KOPT-K1 (cell line): ENCODE results near the gene MIS12.

Experiments used
- H3K27ac ChIP-seq: fragments of 200-600 bp; sonication (generic); 2 replicates; pipeline ENCODE4 v1.5.1; 2016; ENCODE audit warnings: antibody characterized with exemption, mild to moderate bottlenecking, low read depth, low read length; ENCODE audit not compliant: poor library complexity, severe bottlenecking
- H3K36me3 ChIP-seq: fragments of 200-600 bp; sonication (generic); 2 replicates; pipeline ENCODE4 v1.5.1; 2017; ENCODE audit warnings: antibody characterized with exemption, mild to moderate bottlenecking, low read length, moderate library complexity; ENCODE audit not compliant: insufficient read depth
- H3K9me3 ChIP-seq: fragments of 200-600 bp; sonication (generic); 2 replicates; pipeline ENCODE4 v1.5.1; 2017; ENCODE audit warnings: antibody characterized with exemption, low read length, mild to moderate bottlenecking; ENCODE audit not compliant: insufficient read depth, poor library complexity, severe bottlenecking

The MIS12 gene

DNA sequence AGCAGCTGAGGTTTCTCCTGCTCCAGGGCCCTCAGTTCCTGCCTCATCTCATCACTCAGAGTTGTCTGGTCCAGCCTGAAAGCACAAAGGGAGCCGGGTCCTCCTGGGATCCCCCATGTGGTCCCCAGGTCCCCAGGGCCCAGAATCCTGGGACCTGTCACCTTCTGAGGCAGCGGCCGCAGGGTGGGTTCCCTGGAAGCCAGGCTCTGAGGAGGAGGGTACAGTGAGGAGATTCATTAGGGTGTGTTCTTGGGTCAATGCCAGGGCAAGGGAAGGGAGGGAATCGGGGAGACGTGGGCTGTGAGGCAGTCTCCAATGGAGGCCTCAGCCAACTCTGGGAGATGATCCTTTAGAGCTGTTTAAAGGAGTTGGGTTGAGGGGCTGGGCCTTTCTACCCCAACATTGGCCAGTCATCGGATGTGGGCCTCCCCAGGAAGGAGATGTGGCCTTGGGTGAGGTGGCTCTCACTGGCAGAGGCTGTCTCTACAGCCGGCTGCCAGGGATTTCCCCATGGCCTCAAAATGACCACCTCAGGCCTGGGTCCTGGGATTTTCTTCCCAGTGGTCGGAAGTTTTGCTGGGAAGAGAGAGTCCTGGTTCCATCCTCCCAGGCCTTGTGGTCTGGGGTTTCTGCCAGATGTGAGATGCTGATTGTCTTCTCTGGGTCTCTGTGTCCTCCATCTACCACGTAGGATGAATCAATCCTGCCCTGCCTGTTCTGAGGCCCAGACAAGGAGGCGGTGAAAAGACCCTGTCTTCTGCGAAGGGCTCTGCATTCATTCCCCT lies 50.7 kb downstream of the MIS12 start:
- no peak overlapping the region for H3K27ac ChIP-seq
- H3K36me3 ChIP-seq: no peaks in the 10 kb centered on the region
- no peaks in the 10 kb centered on the region for H3K9me3 ChIP-seq

DNA sequence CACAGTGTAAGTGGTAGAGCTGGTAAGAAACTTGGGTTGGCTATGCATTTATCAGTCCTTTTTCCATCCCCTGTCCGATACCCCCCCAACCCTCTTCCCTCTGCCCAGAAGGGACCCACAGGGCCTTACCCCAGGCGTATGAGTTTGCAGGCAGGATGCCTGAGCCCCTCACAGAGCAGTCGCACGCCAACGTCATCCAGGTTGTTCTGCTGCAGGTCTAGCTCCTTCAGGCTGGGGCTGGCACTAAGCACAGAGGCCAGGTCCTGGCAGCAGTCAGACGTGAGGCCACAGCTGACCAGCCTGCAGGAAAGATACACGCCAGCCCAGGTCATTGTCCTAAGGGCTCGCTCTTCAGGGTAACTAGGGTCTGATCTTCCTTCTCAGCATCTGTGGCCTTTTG lies 52.9 kb downstream of the MIS12 start:
- Histone ChIP-seq H3K27ac (no peak overlapping the region), H3K9me3 (no peaks in the 10 kb centered on the region), H3K36me3 (no peaks in the 10 kb centered on the region)

DNA sequence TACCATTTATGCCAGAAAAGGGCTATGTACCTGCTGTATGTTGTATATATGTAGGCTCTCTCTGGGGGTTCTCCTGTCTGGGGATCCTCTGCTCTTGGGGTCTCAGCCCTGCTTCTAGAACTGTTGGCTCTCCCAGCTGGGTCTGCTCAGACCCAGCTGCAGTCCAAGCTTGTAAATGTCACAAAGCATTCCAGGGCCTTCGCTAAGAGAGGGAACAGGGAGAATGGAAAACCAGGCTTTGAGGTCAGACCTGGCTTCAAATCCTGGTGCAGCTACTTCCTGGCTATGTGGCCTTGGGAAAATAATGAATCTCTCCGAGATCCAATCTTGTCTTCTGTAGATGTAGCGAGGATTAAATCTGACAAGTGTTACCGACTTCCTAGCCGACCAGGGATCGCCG lies 54.0 kb downstream of the MIS12 start:
- Histone ChIP-seq H3K36me3 (no peaks in the 10 kb centered on the region), H3K9me3 (no peaks in the 10 kb centered on the region), H3K27ac (no peak overlapping the region)
